ENCODE data around the gene AKAIN1. TPM values are rescaled to one million over a fixed set of nuclear protein-coding genes. Genes with fewer than 3 reads are reported as not detected.

The AKAIN1 gene
- total and polyA plus RNA-seq, 5 experiments from 2014 or later = not detected

DNA sequence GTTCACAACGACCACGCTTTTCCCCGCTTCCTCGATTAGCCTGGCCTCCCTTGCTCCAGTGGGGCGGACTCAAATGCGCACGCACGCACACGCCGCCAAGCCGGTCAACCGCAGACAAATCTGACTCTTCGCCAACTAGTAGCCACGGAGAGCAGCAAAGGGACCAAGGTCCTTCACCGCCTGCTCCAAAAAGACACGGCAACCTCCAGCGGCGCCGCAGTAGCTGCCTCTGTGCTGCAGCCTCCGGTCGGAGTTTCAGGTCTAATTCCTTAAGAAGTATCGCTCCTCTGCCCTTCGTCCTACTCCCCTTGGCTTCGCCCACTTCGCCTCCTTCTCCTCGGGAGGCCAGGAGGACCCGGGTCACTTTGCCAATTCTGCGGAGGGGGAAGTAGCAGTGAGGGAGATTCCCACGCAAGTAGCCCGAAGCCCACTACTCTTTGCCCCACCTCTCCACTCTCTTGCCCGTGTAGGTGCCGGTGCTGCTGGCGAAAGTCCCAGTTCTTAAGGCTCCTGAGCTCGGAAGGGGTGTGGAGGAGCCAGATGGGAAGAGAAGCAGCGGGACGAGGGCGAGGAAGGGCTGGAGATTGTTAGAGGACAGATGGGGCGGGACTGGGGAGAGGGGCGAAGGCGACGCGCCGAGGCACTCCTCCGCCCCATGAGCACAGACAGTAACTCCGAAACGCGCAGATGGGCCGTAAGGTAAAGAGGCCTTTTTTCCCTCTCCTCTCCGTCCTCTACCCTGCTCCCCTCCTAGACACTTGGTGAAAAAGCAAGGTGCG lies 615 bp downstream of the AKAIN1 start:
- peak overlapping the region in 1 of 10 donors; percentile 65 for H3K27ac Mint-ChIP-seq
- peaks cover 13 to 23% (median 16%) of the 10 kb centered on the region in 4 donors for H3K4me1 Mint-ChIP-seq
- H3K4me3 Mint-ChIP-seq = peak overlapping the region; percentile 37 to 85 (median 69)
- peak; percentile 58 to 65 for ATAC-seq
- peaks cover 0 to 32% (median 8%) of the 10 kb centered on the region in 3 donors for H3K36me3 Mint-ChIP-seq
- peaks cover 0 to 12% (median 2%) of the 10 kb centered on the region in 9 donors for H3K9me3 Mint-ChIP-seq
- H3K27me3 Mint-ChIP-seq = peaks cover 24 to 70% (median 53%) of the 10 kb centered on the region in 5 donors
- POLR2A ChIA-PET = no interaction called here
- DNase-seq = peak in 1 of 10 donors; percentile 3

DNA sequence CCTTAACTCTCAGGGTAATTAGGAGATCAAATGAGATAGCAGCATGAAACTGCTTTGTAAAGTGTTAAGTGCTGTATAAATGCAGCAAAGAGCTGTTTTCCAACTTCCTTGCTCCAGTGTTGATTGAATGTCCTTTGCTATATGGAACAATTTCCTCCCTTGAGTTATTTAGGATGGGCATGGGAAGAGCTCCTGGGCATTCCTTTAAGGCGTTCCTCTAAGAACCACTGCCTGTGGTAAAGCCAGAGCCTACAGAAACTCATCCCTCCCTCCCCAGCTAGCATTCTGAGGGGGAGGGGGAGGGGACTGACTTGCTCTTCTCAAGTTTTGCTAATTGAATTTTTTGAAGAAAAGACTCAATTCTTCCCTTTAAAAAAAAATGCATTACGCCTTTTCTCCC lies 1.4 kb downstream of the AKAIN1 start:
- H3K4me3 Mint-ChIP-seq = peak overlapping the region in 5 of 10 donors; percentile 37 to 85 (median 69)
- DNase-seq (no peak), ATAC-seq (no peak)
- peaks cover 24 to 70% (median 53%) of the 10 kb centered on the region in 5 donors for H3K27me3 Mint-ChIP-seq
- H3K36me3 Mint-ChIP-seq = peaks cover 0 to 32% (median 8%) of the 10 kb centered on the region in 3 donors
- H3K27ac Mint-ChIP-seq = no peak overlapping the region
- H3K4me1 Mint-ChIP-seq = peaks cover 13 to 23% (median 16%) of the 10 kb centered on the region in 4 donors
- POLR2A ChIA-PET = no interaction called here
- peaks cover 0 to 12% (median 2%) of the 10 kb centered on the region in 9 donors for H3K9me3 Mint-ChIP-seq

DNA sequence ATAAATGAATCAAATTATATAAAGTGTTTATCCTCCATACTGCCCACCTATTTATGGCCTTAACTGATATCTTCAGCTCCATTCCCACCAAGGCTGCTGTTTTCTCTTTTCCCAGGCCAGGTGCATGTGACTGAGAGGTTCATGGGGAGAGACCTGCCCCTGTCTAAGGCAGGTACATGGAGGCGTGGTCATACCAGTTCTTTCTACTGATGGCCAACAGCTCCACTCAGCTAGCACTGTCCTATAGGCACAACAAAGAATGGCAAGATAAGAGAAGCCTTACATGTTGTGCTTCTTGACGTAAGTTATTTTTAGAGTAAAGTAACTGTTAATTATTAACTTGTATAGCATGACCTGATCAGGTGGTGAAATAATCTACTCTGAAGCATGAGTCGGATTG lies 16.8 kb downstream of the AKAIN1 start:
- ATAC-seq = no peak
- Mint-ChIP-seq H3K4me1 (peaks cover 9 to 26% (median 14%) of the 10 kb centered on the region in 4 donors), H3K27ac (no peak overlapping the region), H3K4me3 (no peak overlapping the region), H3K27me3 (no peaks in the 10 kb centered on the region), H3K9me3 (no peaks in the 10 kb centered on the region), H3K36me3 (no peaks in the 10 kb centered on the region)
- no peak for DNase-seq
- POLR2A ChIA-PET = no interaction called here

DNA sequence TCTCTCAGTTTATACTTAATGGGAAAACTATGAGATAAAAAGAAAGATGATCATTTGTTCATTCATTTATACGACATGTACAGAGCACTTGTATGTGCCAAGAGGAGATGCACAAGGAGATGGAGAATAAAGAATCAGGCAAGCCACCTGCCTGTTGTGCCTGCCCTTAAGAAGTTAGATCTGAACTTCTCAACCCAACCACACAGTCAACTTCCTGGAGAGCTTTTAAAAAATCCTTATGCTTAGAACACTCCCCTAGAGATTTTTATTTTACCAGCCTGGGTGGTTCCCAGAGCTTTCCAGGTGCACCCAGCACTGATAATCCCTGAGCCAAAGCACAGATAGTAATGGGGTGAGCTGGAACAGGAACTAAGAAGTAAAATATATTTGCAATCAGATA lies 18.5 kb downstream of the AKAIN1 start:
- H3K36me3 Mint-ChIP-seq = no peaks in the 10 kb centered on the region
- peaks cover 9 to 26% (median 18%) of the 10 kb centered on the region in 4 donors for H3K4me1 Mint-ChIP-seq
- peak overlapping the region in 2 of 10 donors; percentile 42 to 45 for H3K27ac Mint-ChIP-seq
- H3K27me3 Mint-ChIP-seq = no peaks in the 10 kb centered on the region
- POLR2A ChIA-PET = no interaction called here
- no peak overlapping the region for H3K4me3 Mint-ChIP-seq
- H3K9me3 Mint-ChIP-seq = no peaks in the 10 kb centered on the region
- peak in 1 of 2 donors; percentile 53 for ATAC-seq
- DNase-seq = peak in 1 of 10 donors; percentile 12

DNA sequence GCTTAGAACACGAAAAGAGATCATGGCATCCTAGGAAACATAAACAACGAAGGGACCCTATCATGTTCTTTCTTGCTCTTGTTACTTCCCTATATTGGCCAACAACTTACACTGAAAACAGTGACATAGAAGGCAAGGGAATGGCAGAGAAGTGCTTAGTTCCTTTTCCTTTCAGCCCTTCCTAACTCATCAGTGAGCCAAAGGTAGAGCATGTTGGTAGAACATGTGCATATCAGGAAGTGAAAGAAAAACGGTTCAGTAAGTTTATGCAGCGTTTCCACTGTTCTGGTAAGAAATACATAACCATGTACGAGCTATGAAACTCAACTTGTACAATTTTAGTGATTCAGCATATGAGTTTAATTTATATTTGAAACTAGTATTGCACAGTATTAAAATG lies 21.7 kb downstream of the AKAIN1 start:
- ATAC-seq (no peak), DNase-seq (no peak)
- Mint-ChIP-seq H3K27ac (no peak overlapping the region), H3K4me1 (peaks cover 9 to 26% (median 18%) of the 10 kb centered on the region in 4 donors), H3K9me3 (peaks cover 3 to 13% (median 10%) of the 10 kb centered on the region in 9 donors), H3K36me3 (peaks cover 0 to 10% (median 8%) of the 10 kb centered on the region in 3 donors), H3K4me3 (no peak overlapping the region), H3K27me3 (no peaks in the 10 kb centered on the region)
- POLR2A ChIA-PET = no interaction called here

DNA sequence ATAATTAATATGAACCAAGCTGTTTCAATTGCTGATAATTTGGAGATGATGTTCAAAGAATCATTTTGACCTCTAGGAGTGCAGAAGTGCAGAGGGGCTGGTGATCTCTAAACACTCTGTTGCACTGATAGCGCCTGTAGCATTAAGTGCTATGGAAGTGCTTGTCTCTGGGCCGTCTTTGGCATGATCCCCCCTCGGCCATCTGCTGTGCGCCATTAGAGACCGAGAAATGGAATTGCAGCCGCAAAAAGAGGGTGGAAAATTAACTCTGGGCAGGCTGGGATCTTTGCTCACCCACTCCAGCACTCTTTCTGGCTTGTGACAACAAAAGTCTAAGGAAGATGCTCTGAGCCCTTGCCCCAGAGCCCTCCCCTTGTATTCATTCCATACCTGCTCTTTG lies 23.4 kb downstream of the AKAIN1 start:
- POLR2A ChIA-PET = no interaction called here

DNA sequence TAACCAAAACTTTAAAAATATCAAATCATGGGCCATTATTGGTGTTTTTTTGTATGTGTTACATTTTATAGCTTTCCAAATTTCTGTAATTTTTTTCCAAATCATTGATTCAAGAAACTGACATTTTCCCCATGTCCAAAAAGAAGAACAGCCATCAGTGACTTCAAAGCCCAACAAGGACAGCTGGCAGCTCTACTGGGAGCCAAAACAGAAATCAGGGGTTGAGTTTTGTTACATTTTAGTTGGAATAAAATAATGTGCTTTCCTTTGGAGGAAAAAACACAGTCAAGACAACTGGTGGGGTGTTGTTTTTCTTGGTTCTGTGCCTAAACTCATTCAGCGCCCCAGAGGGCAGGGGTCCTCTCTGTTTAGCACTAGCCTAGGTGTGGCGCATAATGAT lies 23.8 kb downstream of the AKAIN1 start:
- H3K27ac Mint-ChIP-seq = no peak overlapping the region
- DNase-seq (no peak), ATAC-seq (no peak)
- peaks cover 0 to 10% (median 8%) of the 10 kb centered on the region in 3 donors for H3K36me3 Mint-ChIP-seq
- no peak overlapping the region for H3K4me3 Mint-ChIP-seq
- peaks cover 0 to 1% (median 0%) of the 10 kb centered on the region in 5 donors for H3K27me3 Mint-ChIP-seq
- POLR2A ChIA-PET = no interaction called here
- H3K4me1 Mint-ChIP-seq = peaks cover 10 to 21% (median 17%) of the 10 kb centered on the region in 4 donors
- peaks cover 3 to 13% (median 10%) of the 10 kb centered on the region in 9 donors for H3K9me3 Mint-ChIP-seq

More for the DNA sequence above, 23.4 kb downstream of the AKAIN1 start:
- DNase-seq (no peak), ATAC-seq (no peak)
- Mint-ChIP-seq H3K4me3 (no peak overlapping the region), H3K36me3 (peaks cover 0 to 10% (median 8%) of the 10 kb centered on the region in 3 donors), H3K9me3 (peaks cover 3 to 13% (median 10%) of the 10 kb centered on the region in 9 donors), H3K4me1 (peaks cover 10 to 21% (median 17%) of the 10 kb centered on the region in 4 donors), H3K27me3 (peaks cover 0 to under 1% (median 0%) of the 10 kb centered on the region in 5 donors), H3K27ac (no peak overlapping the region)

DNA sequence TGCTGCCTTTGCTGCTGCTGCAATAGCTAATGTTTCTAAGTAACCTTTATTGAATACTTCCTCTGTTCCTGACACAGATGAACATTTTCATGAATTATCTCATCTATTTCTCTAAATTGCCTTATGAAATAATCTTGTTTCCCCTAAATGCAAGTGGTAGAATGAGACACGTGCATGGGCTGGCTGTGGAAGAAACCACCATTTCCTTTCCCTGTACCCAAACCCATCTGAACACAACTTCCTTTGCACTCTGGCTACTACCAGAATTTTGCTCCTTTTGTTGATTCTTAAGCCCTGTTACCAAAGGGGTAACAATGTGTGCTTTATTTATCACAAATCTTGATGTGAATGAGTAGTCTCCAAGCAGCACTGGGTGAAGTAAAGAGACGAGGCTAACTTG lies 29.2 kb downstream of the AKAIN1 start:
- Mint-ChIP-seq H3K4me1 (peaks cover 26 to 36% (median 32%) of the 10 kb centered on the region in 4 donors), H3K36me3 (peaks cover 0 to 10% (median 8%) of the 10 kb centered on the region in 3 donors), H3K27me3 (peaks cover 0 to 1% (median 0%) of the 10 kb centered on the region in 5 donors), H3K27ac (peak overlapping the region; percentile 81 to 93 (median 88)), H3K4me3 (peak overlapping the region; percentile 29 to 83 (median 70)), H3K9me3 (peaks cover 3 to 13% (median 10%) of the 10 kb centered on the region in 9 donors)
- DNase-seq = peak in 4 of 10 donors; percentile 9 to 51 (median 32)
- POLR2A ChIA-PET = interaction anchor here (0.8 to 3.3 kb wide), 5 partner anchors 9 to 127 kb away, joined by 3 to 33 read pairs (median 6); partner anchors contain the start of gene ZBTB14
- peak; percentile 75 to 92 for ATAC-seq

DNA sequence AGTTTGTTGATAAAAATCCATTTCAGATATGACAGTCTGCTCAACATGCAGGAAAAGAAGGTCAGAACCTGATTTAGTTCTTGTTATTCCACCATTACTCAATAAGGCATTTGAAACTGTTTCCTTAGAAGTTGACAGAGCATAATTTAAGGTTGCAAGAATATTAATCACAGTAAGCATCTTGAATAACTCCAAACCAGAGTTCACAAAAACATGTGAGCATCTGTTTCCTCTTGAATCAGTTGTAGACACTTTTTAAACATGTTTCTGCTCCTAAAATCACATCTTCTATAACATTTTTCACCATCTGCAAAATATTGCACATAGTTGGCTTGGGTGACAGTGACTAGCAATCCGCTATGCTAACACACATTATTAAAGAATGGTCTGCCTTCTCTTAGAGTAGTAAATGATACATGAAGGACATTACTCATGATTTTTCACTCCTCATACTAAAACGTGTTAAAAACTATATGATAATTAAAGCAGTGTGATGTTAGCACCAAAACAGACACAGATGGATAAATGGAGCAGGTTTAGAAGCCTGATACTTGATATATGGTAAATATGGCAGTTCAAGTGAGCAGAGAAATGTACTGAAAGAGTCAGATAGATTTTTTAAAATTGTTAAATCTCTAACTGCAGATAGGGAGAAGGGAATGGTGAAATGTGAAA lies 30.3 kb downstream of the AKAIN1 start:
- no peak for DNase-seq
- H3K9me3 Mint-ChIP-seq = peaks cover 3 to 11% (median 8%) of the 10 kb centered on the region in 9 donors
- H3K36me3 Mint-ChIP-seq = peaks cover 0 to 8% (median 5%) of the 10 kb centered on the region in 3 donors
- no peak for ATAC-seq
- H3K4me3 Mint-ChIP-seq = peak overlapping the region in 3 of 10 donors; percentile 4 to 73 (median 62)
- peaks cover 30 to 37% (median 34%) of the 10 kb centered on the region in 4 donors for H3K4me1 Mint-ChIP-seq
- POLR2A ChIA-PET = interaction anchor here (1.0 to 3.3 kb wide), 2 partner anchors 16 to 128 kb away, joined by 3 to 33 read pairs; partner anchors contain the start of gene ZBTB14
- H3K27ac Mint-ChIP-seq = peak overlapping the region; percentile 10 to 93 (median 82)
- peaks cover 0 to 1% (median 0%) of the 10 kb centered on the region in 5 donors for H3K27me3 Mint-ChIP-seq

DNA sequence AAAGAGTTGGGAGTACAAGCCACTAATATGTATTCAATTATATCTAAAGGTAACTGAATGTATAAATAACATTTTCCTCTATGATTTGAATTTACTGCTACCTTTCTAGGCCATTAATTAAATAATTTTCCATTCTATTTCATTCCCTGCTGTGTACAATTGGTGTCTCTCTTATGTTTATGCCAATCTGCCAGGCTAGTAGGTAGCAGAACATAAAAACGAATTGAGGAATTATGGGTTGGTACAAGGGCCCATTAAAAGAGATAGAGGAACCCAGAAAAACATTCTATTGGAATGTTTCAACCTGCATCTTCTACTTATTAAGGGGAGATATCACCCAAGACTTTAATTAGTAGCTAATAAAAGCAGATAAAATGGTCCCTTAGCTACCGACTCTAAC lies 32.2 kb downstream of the AKAIN1 start:
- Mint-ChIP-seq H3K36me3 (no peaks in the 10 kb centered on the region), H3K4me3 (no peak overlapping the region), H3K27me3 (peaks cover 0 to 1% (median 0%) of the 10 kb centered on the region in 5 donors), H3K27ac (peak overlapping the region in 1 of 10 donors; percentile 18), H3K4me1 (peaks cover 33 to 46% (median 43%) of the 10 kb centered on the region in 4 donors), H3K9me3 (peaks cover 0 to 4% (median 0%) of the 10 kb centered on the region in 9 donors)
- no peak for DNase-seq
- ATAC-seq = no peak
- POLR2A ChIA-PET = interaction anchor here (1.0 to 10.7 kb wide), 2 partner anchors 73 to 131 kb away, joined by 3 to 97 read pairs; partner anchors contain the start of gene ZBTB14

DNA sequence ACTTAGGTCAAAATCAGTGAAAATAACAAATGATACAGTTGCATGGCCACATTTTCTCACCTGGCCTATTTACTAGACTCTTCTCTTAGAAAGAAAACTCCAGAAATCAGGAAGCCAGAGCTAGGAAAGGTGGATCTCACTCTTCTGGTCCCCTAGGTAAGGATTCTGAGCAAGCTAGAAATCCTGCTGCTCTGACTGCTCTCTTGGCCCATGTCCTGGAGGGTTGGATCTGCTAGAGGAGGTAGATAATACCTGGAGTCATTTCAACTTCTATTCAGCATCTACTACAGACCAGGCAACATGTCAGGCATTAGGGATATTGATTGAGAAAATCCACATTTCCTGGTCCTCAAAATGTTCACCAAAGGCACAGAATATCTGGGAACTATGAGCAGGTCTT lies 34.9 kb downstream of the AKAIN1 start:
- no peak for DNase-seq
- Mint-ChIP-seq H3K4me1 (peaks cover 35 to 50% (median 46%) of the 10 kb centered on the region in 4 donors), H3K4me3 (no peak overlapping the region), H3K9me3 (no peaks in the 10 kb centered on the region), H3K27ac (peak overlapping the region in 3 of 10 donors; percentile 12 to 67 (median 40)), H3K27me3 (no peaks in the 10 kb centered on the region), H3K36me3 (no peaks in the 10 kb centered on the region)
- POLR2A ChIA-PET = interaction anchor here (10.7 kb wide), 1 partner anchor 133 kb away, joined by 97 read pairs; the partner anchor contains the start of gene ZBTB14
- ATAC-seq = no peak

DNA sequence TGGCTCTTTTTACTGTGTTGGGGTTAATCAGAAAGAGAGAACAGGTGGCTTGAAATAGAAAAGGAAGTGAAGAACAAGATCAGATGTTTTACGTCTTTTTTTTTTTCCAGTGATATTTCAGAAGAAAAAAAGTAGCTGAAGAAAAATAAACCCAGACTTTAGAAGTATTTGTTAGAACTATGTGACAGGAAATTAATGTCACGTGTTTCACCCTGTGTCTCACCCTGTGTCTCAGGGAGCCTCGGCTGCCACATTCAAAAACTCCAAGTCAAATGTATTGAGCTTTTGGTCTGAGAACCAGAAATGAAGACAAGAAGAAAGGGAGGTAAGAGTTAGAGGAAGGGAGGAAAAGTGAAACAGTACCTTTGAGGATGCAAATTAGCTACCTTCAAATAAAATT lies 38.0 kb downstream of the AKAIN1 start:
- ATAC-seq = peak; percentile 94 to 97
- peak in 8 of 10 donors; percentile 20 to 71 (median 46) for DNase-seq
- H3K27ac Mint-ChIP-seq = peak overlapping the region; percentile 84 to 97 (median 94)
- peaks cover 25 to 40% (median 37%) of the 10 kb centered on the region in 4 donors for H3K4me1 Mint-ChIP-seq
- no peaks in the 10 kb centered on the region for H3K9me3 Mint-ChIP-seq
- H3K27me3 Mint-ChIP-seq = no peaks in the 10 kb centered on the region
- H3K36me3 Mint-ChIP-seq = no peaks in the 10 kb centered on the region
- H3K4me3 Mint-ChIP-seq = peak overlapping the region; percentile 38 to 89 (median 78)
- POLR2A ChIA-PET = interaction anchor here (1.2 to 10.7 kb wide), 6 partner anchors 8 to 136 kb away, joined by 3 to 97 read pairs (median 5); partner anchors contain the start of gene ZBTB14
